BE2C (cell line): Measurements from ENCODE around the gene TM4SF1.
"Not testable (repeated sequence)": the region's sequence is repeated elsewhere in the genome, so short reads cannot be mapped to it uniquely, and the experiment has no call there.

Source experiments
- DNase-seq: peaks from one replicate; pipeline ENCODE4 v3.0.0-alpha.2; 2020
- H3K27me3 ChIP-seq: fragments of 250-450 bp; sonication (Bioruptor Pico); 2 replicates; pipeline ENCODE4 v1.5.1; 2020; ENCODE audit warnings: mild to moderate bottlenecking
- H3K36me3 ChIP-seq: fragments of 250-450 bp; sonication (Bioruptor Pico); 2 replicates; pipeline ENCODE4 v1.5.1; 2020; ENCODE audit warnings: mild to moderate bottlenecking
- H3K4me1 ChIP-seq: fragments of 250-450 bp; sonication (Bioruptor Pico); 2 replicates; pipeline ENCODE4 v1.5.1; 2020
- H3K4me3 ChIP-seq: 2 replicates; pipeline ENCODE4 v1.5.1; 2011; ENCODE audit warnings: low read depth, low read length
- H3K9me3 ChIP-seq: fragments of 250-450 bp; sonication (Bioruptor Pico); 2 replicates; pipeline ENCODE4 v1.5.1; 2020
- CTCF ChIP-seq: IDR thresholded peaks from 2 replicates; pipeline ENCODE4 v1.5.1; 2012; ENCODE audit warnings: mild to moderate bottlenecking, low read depth, low read length

The TM4SF1 gene

DNA sequence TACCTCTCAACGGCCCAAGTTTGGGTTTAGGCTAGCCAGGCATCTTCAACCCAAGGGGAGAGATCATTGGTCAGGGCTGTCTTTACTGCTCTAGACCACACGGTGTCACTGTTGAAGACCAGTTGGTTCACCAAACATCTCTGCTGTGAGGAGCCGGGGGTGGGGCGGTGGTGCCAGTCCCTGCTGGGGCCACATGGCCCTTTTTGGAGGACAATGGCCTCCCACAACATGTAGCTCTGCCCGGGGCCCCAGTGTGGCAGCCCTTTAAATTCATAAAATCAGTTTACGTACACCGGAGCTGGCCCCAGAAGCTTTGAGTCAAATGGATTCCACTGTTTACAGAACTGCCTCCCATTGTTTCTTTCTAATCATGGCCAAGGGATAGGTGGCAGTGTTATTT, 24.9 kb downstream of the TM4SF1 start:
- DNase-seq, result peak; percentile 80
- no peaks in the 10 kb centered on the region; the same call in 1 of the 2 replicates for H3K4me1 ChIP-seq
- H3K36me3 ChIP-seq, result no peaks in the 10 kb centered on the region
- H3K27me3 ChIP-seq, result no peaks in the 10 kb centered on the region
- TF ChIP-seq CTCF, result peak; percentile 83
- no peak overlapping the region for H3K4me3 ChIP-seq
- H3K9me3 ChIP-seq, result no peaks in the 10 kb centered on the region; the same call in 1 of the 2 replicates

DNA sequence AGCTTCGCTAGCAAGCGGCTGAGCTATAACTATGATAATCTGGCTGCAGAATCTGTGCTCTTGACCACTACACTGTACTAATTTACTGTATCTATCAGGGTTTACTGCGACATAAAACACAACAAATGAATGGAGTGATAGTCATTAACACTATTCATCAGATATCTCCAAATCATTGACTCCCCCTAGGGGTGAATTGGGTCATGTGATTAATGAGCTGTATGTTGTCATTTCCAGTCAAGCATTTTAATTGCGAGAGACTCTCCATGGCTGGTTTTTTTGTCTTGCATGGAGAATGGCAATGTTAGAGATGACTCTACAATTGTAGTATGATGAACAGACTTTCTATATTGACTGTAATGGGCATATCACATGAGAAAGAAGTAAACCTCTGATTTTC, 33.5 kb downstream of the TM4SF1 start:
- H3K4me1 ChIP-seq, result no peaks in the 10 kb centered on the region

DNA sequence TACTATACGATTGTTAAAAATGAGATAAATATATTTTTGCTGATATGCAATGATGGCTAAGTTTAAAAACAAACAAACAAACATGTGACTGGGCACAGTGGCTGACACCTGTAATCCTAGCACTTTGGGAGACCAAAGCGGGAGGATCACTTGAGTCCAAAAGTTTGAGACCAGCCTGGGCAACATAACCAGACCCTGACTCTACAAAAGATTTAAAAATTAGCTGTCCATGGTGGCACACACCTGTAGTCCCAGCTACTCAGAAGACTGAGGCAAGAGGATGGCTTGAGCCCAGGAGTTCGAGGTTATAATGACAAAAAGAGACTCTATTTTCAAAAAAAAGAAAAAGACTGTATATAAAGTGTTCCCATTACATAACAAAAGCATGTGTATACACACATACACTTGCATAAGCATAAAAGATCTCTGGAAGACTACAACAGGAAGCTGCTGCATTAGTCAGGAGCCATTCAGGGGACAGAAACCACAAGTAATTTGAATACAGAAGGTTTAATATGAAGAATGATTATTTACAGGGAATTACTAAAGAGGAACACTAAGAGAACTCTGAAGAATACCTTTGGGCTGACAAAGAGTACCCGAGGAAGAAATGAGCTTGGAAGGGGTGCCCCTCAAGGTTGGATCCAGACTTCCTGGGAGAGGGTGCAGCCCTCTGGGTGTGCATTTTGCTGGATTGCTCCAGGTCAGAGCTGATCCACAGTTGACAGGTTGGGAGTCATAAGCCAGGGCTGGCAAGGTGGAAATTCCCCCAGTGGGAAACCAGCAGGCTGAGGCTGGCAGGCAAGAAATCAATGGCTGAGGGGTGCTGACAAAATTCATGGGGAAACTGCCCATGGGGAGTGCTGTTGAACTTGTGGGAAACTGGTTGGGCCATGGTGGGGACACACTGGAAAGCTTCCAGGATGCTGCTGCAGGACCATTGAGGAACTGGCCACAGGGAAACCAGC, 34.8 kb downstream of the TM4SF1 start:
- Histone ChIP-seq H3K4me3 (no peak overlapping the region), H3K36me3 (no peaks in the 10 kb centered on the region), H3K9me3 (no peaks in the 10 kb centered on the region), H3K4me1 (no peaks in the 10 kb centered on the region), H3K27me3 (no peaks in the 10 kb centered on the region)
- no peak for DNase-seq
- no peak for TF ChIP-seq CTCF

More for the DNA sequence above, 33.5 kb downstream of the TM4SF1 start:
- TF ChIP-seq CTCF, result peak; percentile 15; the same call in 1 of the 2 replicates
- no peaks in the 10 kb centered on the region for H3K36me3 ChIP-seq
- no peak overlapping the region for H3K4me3 ChIP-seq
- H3K9me3 ChIP-seq, result no peaks in the 10 kb centered on the region
- H3K27me3 ChIP-seq, result no peaks in the 10 kb centered on the region
- no peak for DNase-seq

DNA sequence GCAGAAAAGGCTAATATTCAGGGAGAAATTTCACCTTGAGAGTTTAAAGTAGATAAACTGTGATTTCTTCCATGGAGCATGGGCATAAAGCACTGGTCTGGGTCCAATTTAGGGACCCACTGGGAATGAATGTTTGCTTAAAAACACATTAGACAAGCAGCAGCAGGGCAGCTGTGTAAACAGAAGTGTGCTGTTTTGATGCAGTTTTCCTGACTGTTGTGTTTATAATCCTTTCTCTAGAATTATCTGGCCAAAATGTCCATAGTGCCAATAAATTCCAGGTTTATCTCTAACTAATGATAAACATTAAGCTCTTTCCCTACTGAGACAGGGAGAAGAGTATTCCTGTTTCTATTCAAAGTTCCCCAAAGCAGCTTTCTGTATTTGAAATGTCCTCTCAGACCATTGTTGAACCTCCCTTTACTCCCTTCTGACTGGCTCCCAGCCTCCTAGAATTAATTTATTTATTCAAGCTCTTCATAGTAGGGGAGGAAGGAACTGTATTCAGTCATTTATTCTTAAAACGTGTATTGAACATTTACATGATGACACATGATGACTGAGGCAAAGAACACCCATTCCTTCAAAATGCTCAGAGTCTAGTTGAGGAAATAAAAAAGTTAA, 37.0 kb downstream of the TM4SF1 start:
- H3K9me3 ChIP-seq, result no peaks in the 10 kb centered on the region
- H3K4me3 ChIP-seq, result no peak overlapping the region
- no peaks in the 10 kb centered on the region for H3K4me1 ChIP-seq
- TF ChIP-seq CTCF, result no peak
- no peaks in the 10 kb centered on the region for H3K36me3 ChIP-seq
- no peaks in the 10 kb centered on the region for H3K27me3 ChIP-seq
- no peak for DNase-seq

DNA sequence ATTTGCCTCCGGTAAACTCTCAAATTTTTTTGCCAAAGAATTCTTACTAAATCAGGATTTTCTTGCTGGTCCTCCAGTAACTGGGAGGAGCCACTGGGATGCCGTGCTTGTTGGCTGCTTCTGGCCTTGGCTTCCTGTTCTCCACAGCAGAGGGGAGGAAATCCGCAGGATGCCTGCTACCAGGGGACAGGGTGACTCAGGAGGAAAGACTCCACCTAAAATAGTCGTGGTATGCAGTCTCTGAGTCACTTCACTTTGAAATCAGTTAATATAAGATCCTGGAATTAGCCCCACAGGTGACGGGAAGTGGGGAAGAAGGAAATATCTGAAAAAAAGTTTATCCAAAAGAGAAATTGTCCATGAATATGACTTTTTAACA, 37.5 kb downstream of the TM4SF1 start:
- peak; percentile 12 for DNase-seq

DNA sequence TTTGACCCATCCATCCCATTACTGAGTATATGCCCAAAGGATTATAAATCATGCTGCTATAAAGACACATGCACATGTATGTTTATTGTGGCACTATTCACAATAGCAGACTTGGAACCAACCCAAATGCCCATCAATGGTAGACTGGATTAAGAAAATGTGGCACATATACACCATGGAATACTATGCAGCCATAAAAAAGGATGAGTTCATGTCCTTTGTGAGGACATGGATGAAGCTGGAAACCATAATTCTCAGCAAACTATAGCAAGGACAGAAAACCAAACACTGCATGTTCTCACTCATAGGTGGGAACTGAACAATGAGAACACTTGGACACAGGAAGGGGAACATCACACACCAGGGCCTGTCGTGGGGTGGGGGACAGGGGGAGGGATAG, 40.0 kb downstream of the TM4SF1 start:
- not testable (repeated sequence) for DNase-seq, H3K4me3 ChIP-seq, H3K27me3 ChIP-seq, H3K36me3 ChIP-seq, H3K4me1 ChIP-seq, H3K9me3 ChIP-seq

More for the DNA sequence above, 37.5 kb downstream of the TM4SF1 start:
- Histone ChIP-seq H3K9me3 (no peaks in the 10 kb centered on the region), H3K27me3 (no peaks in the 10 kb centered on the region), H3K4me1 (no peaks in the 10 kb centered on the region), H3K36me3 (no peaks in the 10 kb centered on the region), H3K4me3 (no peak overlapping the region)
- TF ChIP-seq CTCF, result no peak
